ENCODE results near the gene SERINC4.
A peak's percentile ranks its signal among the peaks of the same experiment; 100 is the strongest.
"Not testable (repeated sequence)": the region's sequence is repeated elsewhere in the genome, so short reads cannot be mapped to it uniquely, and the experiment has no call there.

SERINC4 gene

DNA sequence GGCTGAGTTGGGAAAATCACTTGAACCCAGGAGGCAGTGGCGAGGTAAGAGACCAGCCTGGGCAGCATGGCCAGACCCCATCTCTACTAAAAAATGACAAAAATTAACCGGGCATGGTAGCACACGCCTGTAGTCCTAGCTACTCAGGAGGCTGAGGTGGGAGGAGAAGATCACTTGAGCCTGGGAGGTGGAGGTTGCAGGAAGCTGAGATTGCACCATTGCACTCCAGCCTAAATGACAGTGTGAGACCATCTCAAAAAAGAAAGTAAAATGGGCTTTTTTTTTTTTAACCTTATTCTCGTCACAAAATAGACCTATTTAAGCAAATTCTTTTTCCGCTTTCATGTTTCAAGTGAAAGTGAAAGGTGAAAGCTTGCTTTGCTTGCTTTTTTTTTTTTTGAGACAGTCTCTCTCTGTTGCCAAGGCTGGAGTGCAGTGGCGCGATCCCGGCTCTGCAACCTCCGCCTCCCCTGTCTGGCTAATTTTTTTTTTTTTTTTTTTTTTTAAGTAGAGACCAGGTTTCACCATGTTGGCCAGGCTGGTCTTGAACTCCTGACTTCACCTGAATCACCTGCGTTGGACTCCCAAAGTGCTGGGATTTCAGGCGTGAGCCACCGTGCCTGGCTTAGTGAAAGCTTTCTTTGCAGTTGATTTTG is 50.2 kb downstream of the SERINC4 start:
- Histone ChIP-seq H3K27ac (ENCODE audit: poor library complexity, severe bottlenecking) (no peak overlapping the region), H3K27me3 (ENCODE audit: insufficient read depth, poor library complexity, severe bottlenecking) (no peaks in the 10 kb centered on the region), H3K9me3 (ENCODE audit: severe bottlenecking) (no peaks in the 10 kb centered on the region), H3K4me3 (ENCODE audit: severe bottlenecking) (no peak overlapping the region), H3K36me3 (ENCODE audit: low read depth) (peaks cover 80% of the 10 kb centered on the region), H3K4me1 (ENCODE audit: insufficient read depth, poor library complexity, severe bottlenecking) (peaks cover 29% of the 10 kb centered on the region)
- TF ChIP-seq, protein P1, sequence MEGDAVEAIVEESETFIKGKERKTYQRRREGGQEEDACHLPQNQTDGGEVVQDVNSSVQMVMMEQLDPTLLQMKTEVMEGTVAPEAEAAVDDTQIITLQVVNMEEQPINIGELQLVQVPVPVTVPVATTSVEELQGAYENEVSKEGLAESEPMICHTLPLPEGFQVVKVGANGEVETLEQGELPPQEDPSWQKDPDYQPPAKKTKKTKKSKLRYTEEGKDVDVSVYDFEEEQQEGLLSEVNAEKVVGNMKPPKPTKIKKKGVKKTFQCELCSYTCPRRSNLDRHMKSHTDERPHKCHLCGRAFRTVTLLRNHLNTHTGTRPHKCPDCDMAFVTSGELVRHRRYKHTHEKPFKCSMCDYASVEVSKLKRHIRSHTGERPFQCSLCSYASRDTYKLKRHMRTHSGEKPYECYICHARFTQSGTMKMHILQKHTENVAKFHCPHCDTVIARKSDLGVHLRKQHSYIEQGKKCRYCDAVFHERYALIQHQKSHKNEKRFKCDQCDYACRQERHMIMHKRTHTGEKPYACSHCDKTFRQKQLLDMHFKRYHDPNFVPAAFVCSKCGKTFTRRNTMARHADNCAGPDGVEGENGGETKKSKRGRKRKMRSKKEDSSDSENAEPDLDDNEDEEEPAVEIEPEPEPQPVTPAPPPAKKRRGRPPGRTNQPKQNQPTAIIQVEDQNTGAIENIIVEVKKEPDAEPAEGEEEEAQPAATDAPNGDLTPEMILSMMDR (IDR thresholded peaks at IDR 0.05; ENCODE audit: poor library complexity, severe bottlenecking) = no peak
- no peak for DNase-seq (ENCODE audit: low spot score)
- no peak for ATAC-seq (ENCODE audit: low read depth)

DNA sequence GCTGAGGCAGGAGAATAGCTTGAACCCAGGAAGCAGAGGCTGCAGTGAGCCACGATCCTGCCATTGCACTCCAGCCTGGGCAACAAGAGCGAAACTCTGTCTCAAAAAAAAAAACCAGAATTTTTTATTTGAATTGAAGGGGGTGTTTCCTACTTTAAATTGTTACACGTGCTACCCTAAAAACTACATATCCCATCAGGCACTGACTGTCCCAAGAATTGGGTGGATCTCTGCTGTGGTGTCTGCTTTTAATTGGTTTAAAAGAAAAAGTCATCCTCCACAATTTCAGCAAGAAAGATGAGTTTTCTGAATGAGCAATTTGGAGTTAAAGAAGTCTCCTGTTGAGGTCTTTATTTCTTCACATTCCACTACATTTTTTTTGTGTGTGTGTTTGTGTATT is 51.6 kb downstream of the SERINC4 start:
- H3K4me1 ChIP-seq (ENCODE audit: insufficient read depth, poor library complexity, severe bottlenecking) = peaks cover 29% of the 10 kb centered on the region
- peaks cover 65% of the 10 kb centered on the region for H3K36me3 ChIP-seq (ENCODE audit: low read depth)
- no peaks in the 10 kb centered on the region for H3K27me3 ChIP-seq (ENCODE audit: insufficient read depth, poor library complexity, severe bottlenecking)
- peak overlapping the region; percentile 62 for H3K4me3 ChIP-seq (ENCODE audit: severe bottlenecking)
- DNase-seq (ENCODE audit: low spot score) = no peak
- H3K9me3 ChIP-seq (ENCODE audit: severe bottlenecking) = no peaks in the 10 kb centered on the region
- H3K27ac ChIP-seq (ENCODE audit: poor library complexity, severe bottlenecking) = no peak overlapping the region
- ATAC-seq (ENCODE audit: low read depth) = no peak
- TF ChIP-seq, protein P1 (IDR thresholded peaks at IDR 0.05; ENCODE audit: poor library complexity, severe bottlenecking) = no peak

DNA sequence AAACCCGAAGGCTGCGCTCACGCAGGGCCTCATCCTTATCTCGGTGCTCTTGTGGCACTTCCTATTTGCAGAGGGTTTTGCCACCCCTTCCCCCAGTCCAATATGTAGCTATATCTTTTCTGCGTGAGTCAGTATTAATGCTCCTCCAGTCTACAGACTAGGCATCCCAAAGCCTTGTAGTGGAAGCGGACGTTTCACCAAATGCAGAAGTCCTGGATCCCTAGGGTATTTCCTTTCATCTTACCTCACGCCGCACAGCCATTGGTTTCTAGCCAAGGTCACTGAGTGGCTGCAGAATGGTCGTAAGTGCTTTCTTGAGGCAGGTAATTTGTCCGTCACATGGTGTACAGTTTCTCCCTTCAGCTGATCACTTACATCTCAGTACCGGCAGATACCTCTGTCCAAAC is 53.1 kb downstream of the SERINC4 start:
- H3K27me3 ChIP-seq (ENCODE audit: insufficient read depth, poor library complexity, severe bottlenecking); DNase-seq (ENCODE audit: low spot score); H3K9me3 ChIP-seq (ENCODE audit: severe bottlenecking): not testable (repeated sequence)
- ATAC-seq (ENCODE audit: low read depth) = peak; percentile 20
- peak overlapping the region; percentile 62 for H3K4me3 ChIP-seq (ENCODE audit: severe bottlenecking)
- peaks cover 24% of the 10 kb centered on the region for H3K4me1 ChIP-seq (ENCODE audit: insufficient read depth, poor library complexity, severe bottlenecking)
- peak overlapping the region; percentile 70 for H3K27ac ChIP-seq (ENCODE audit: poor library complexity, severe bottlenecking)
- peaks cover 51% of the 10 kb centered on the region for H3K36me3 ChIP-seq (ENCODE audit: low read depth)

DNA sequence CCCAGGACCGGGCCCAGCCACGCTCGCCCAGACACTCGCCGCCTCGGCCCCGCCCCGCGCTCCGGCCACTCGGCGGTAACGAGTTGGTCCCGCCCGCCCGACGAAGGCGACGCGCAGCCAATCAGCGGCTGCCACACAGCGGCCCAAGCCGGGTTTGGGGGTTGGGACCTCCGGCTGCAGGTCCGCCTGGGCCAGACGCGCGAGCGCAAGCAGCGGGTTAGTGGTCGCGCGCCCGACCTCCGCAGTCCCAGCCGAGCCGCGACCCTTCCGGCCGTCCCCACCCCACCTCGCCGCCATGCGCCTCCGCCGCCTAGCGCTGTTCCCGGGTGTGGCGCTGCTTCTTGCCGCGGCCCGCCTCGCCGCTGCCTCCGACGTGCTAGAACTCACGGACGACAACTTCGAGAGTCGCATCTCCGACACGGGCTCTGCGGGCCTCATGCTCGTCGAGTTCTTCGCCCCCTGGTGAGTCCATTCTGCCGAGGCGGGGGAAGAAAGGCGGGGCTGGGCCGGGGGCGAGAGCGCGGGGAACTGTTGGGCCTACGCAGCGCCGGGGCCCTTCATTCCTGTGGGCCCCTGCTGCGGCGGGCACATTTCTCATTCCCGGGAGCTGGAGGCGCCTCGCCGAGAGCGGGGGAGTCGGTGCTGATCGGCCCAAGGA is 53.6 kb downstream of the SERINC4 start, which contains the start of gene PDIA3:
TSS of gene PDIA3 (plus strand) at position 194 of the 658 bp plus-strand sequence. CDS start at position 296, 102 bp downstream.
- peak; percentile 93 for ATAC-seq (ENCODE audit: low read depth)
- Histone ChIP-seq H3K4me1 (ENCODE audit: insufficient read depth, poor library complexity, severe bottlenecking) (peaks cover 22% of the 10 kb centered on the region), H3K27ac (ENCODE audit: poor library complexity, severe bottlenecking) (peak within 1 kb of the TSS; percentile 70), H3K4me3 (ENCODE audit: severe bottlenecking) (peak within 1 kb of the TSS; percentile 62), H3K36me3 (ENCODE audit: low read depth) (peaks cover 45% of the 10 kb centered on the region)
- peak; percentile 97 for DNase-seq (ENCODE audit: low spot score)
- H3K9me3 ChIP-seq (ENCODE audit: severe bottlenecking); H3K27me3 ChIP-seq (ENCODE audit: insufficient read depth, poor library complexity, severe bottlenecking): not testable (repeated sequence)

Measured in RWPE2 (cell line).